GM13977 (cell line): ENCODE measurements around the gene FGGY.

ENCODE experiments used
- DNase-seq: peaks from one replicate; pipeline ENCODE4 v3.0.0; 2012; ENCODE audit warnings: low spot score
- in situ Hi-C: fragments of 300-500 bp; cut with MboI; formaldehyde crosslinking; loops from one replicate; pipeline ENCODE4 v1.12.0; 2022; ENCODE audit warnings: low sequenced_read_pairs, low pct_unique_long_range_greater_than_20kb, mixed read lengths, inconsistent platforms; ENCODE audit not compliant: unreplicated experiment
- TF ChIP-seq, protein P1 (sequence below): IDR thresholded peaks from 2 replicates; pipeline ENCODE4 v1.5.1; 2012; ENCODE audit warnings: mild to moderate bottlenecking, control low read depth; ENCODE audit not compliant: insufficient read depth; ENCODE audit errors: extremely low read depth, missing control alignments

The FGGY gene

DNA sequence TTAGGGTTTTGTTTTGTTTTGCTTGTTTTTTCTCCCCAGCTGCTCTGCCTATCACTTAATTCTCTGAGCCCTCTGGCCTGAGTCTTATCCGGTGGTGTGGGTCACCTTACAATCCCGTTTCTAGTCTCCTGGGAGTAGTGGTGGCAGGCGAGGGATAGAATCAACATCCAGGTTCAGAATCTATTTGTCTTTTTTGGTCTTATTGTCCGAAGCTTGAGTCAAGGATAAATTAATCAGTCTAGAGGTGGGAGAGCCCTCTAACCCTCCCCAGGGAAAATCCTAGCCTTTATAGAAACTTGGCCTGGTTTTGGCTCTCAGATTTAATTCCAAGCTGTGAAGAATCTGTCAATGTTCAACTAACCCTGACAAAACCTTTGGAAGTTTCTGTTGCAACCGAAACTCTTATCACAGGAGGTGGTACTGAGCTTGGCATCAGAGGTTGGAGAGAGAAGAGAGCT, 246.3 kb downstream of the FGGY start:
- DNase-seq, result no peak
- in situ Hi-C loops, result no loop called here

DNA sequence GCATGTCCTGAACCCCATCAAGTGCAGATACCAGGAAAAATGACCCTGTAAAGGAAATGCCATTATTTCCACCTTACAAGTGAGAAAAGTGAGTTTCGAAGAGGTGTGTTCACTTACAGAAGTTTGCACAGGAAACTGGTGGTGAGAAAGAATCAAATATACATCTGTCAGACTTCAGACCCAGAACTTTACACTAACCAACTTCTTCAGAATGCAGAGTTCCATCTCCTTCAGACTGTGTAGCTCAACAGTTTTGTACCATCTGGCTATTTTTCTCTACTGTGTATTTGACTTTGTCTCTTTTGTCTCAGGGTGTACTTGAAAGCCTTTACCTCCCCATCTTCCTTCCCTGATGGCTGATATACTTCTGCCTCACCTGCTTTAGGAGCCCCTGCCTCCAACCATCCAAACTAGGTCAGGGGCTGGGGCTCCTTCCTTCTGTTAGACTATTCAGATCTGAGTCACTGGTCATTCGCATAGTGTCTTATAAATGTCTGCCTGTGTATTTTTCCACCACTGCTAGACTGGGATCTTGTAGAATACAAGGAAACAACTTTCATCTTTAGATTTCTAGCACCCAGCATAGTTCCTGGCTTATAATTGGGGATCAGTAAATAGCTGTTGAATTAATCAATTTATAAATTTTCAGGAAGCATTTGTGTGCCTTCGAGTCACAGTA, 247.9 kb downstream of the FGGY start:
- in situ Hi-C loops, result no loop called here
- TF ChIP-seq, protein P1, sequence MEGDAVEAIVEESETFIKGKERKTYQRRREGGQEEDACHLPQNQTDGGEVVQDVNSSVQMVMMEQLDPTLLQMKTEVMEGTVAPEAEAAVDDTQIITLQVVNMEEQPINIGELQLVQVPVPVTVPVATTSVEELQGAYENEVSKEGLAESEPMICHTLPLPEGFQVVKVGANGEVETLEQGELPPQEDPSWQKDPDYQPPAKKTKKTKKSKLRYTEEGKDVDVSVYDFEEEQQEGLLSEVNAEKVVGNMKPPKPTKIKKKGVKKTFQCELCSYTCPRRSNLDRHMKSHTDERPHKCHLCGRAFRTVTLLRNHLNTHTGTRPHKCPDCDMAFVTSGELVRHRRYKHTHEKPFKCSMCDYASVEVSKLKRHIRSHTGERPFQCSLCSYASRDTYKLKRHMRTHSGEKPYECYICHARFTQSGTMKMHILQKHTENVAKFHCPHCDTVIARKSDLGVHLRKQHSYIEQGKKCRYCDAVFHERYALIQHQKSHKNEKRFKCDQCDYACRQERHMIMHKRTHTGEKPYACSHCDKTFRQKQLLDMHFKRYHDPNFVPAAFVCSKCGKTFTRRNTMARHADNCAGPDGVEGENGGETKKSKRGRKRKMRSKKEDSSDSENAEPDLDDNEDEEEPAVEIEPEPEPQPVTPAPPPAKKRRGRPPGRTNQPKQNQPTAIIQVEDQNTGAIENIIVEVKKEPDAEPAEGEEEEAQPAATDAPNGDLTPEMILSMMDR, result no peak
- DNase-seq, result no peak

More for the DNA sequence above, 246.3 kb downstream of the FGGY start:
- TF ChIP-seq, protein P1, result no peak

DNA sequence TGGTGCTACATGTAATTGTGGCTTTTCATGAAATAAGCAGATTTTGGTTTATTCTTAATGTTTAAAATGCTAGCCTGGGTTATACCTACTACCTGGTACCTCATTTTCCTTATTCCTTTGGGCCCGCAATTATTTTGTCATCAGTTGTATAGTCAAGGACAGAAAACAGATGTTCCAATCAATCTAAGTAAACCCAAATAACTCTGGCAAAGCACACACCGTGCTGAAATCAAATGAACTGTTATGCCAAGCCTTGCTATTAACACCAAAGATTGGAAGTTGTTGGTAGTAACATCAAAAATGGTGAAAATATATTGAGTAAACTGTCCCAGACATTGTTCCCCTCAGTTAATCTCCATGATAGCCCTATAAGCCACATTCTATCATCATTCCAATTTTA, 248.9 kb downstream of the FGGY start:
- TF ChIP-seq, protein P1, result no peak
- in situ Hi-C loops, result no loop called here
- no peak for DNase-seq

DNA sequence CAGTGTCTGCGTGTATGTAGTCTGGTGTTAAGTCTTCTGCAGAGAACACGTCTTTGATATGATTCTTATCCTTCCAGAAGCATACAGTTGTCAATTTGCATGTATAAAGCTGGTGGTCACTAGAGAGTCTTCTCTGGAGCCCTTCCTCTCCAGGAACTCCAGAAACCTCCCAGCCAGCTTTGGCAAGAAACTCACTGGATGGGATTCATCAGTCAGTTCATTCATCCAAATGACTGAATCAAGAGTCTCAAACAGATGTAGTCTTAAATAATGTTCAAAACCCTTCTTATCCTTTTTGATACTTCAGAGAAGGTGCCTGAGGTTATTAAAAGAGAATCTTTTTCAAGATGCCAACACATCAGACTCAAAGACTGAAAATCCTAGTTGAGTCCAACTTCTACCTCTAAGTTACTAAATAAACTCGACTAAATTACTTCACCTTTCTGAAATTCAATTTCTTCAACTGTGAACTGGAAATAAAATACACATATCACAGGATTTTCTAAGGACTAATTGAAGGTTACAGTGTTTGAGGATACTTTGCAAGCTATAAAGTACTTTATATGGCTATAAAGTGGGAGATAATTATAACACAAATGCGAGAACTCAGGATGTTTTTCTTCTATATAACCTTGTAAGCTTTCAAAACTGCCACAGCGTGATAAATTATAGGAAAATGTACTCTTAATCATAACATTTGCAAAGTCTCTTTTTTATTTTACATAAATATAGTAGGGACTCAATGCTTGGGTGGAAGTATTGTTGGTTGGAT, 252.4 kb downstream of the FGGY start:
- TF ChIP-seq, protein P1, result no peak
- in situ Hi-C loops, result no loop called here
- DNase-seq, result no peak

DNA sequence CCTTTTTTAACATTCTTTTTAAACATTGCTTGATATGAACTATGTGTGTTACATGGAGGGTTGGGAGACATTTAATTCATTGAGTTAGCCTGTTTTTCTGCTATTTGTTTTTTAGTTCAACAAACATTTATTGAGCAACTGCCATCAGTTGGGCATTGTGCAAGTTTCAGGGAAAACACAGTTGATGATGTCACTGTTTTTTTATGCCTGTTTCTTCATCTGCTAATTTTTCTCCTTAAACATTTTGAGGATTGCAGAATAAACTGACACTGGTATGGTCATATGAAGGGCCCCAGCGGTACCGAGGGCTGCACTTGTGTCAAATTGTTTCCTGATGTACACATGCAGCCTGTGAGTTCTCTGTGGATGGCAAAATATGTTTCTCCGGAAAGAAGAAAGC, 253.0 kb downstream of the FGGY start:
- TF ChIP-seq, protein P1, result no peak
- DNase-seq, result no peak
- in situ Hi-C loops, result no loop called here

DNA sequence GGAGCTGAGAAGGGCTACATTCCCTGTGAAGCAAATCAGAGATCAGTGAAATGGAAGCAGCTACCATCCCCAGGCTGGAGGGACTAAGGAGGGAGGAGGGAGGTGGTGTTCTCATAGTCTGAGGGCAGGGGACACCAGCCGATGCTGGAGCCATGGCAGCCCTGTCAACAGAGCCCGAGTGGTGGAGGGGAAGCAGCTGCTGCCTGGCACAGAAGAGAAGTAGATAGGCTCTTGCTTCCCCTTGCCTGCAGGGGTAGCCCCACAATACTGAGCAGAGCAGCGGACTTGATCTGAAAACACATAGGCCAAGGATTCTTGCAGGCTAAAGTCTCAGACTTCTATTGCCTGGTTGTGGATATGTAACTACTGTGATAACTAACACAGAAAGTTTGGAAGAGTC, 255.1 kb downstream of the FGGY start:
- no peak for DNase-seq
- in situ Hi-C loops, result no loop called here
- TF ChIP-seq, protein P1, result no peak
